Adrenal gland (tissue), 12 donors: ENCODE data around the gene FAM117B. TPM values are rescaled to one million over a fixed set of nuclear protein-coding genes. Genes with fewer than 3 reads are reported as not detected.
A peak's percentile ranks its signal among the peaks of the same experiment; 100 is the strongest.

Source experiments
- DNase-seq, 7 donors: peaks; one replicate each; pipeline ENCODE4 v3.0.0-alpha.2; 2019 to 2020
- H3K27ac ChIP-seq, 5 donors: fragments of 200-600 bp; sonication (generic) in 4 of 5; 1 replicate in 3 of 5; 2 replicates in 2 of 5; pipeline versions ENCODE4 v1.5.1 to v1.8.0; 2016 to 2020; ENCODE audit warnings: mild to moderate bottlenecking in 1 of 5
- H3K27me3 ChIP-seq: fragments of 200-600 bp; 2 replicates; pipeline ENCODE4 v1.8.0; 2021
- H3K36me3 ChIP-seq, 2 donors: fragments of 200-600 bp; replicated peaks in 1 of 2; 1 replicate in 1 of 2; 2 replicates in 1 of 2; pipeline versions ENCODE4 v1.5.1 to v1.8.0; 2018 to 2022
- H3K4me1 ChIP-seq, 2 donors: fragments of 200-600 bp; replicated peaks in 1 of 2; 1 replicate in 1 of 2; 2 replicates in 1 of 2; pipeline versions ENCODE4 v1.5.1 to v1.8.0; 2018 to 2021
- H3K4me3 ChIP-seq, 4 donors: fragments of 200-600 bp; sonication (generic) in 3 of 4; one replicate each; pipeline ENCODE4 v1.5.1; 2016 to 2018
- H3K9me3 ChIP-seq, 3 donors: fragments of 200-600 bp; sonication (generic) in 1 of 3; replicated peaks in 1 of 3; 1 replicate in 2 of 3; 2 replicates in 1 of 3; pipeline versions ENCODE4 v1.5.1 to v1.8.0; 2016 to 2021
- CTCF ChIP-seq, 6 experiments: fragments of 450-650 bp in 4 of 6; fragments of 200-600 bp in 2 of 6; sonication (generic) in 1 of 6; IDR thresholded peaks; 1 replicate in 5 of 6; 2 replicates in 1 of 6; pipeline versions ENCODE4 v1.5.1 to v1.8.0; 2016 to 2021; ENCODE audit warnings: antibody characterized with exemption in 6 of 6, mild to moderate bottlenecking in 2 of 6, moderate library complexity in 1 of 6
- POLR2A ChIP-seq, 2 donors: fragments of 450-650 bp; IDR thresholded peaks; one replicate each; pipeline ENCODE4 v1.6.1; 2017; ENCODE audit warnings: antibody characterized with exemption in 2 of 2, mild to moderate bottlenecking in 2 of 2, moderate library complexity in 1 of 2
- WGBS, 4 donors: extraction: QIAGEN DNeasy Blood & Tissue Kit in 2 of 4; methylation state at CpG; one replicate each; pipeline versions ENCODE4 v1.1.5 to v1.1.7; 2013 to 2017; 5-methylcytosine and 5-hydroxymethylcytosine counted together
- intact Hi-C, 2 donors: fragments of 100-400 bp; cut with DNase I; formaldehyde crosslinking; loops; one replicate each; pipeline versions ENCODE4 v1.14.1 to v1.15.0; 2022 to 2023
- polyA plus RNA-seq, 3 donors: library from polyadenylated mRNA; stranded (reverse); fragments of 200-250 nt in 2 of 3; fragments of 350-450 nt in 1 of 3; fragmentation: Illumina TruSeq in 1 of 3; extraction: RNeasy Lipid Tissue Mini Kit (QIAGEN cat#74804) in 1 of 3; gene quantifications; one replicate each; pipeline ENCODE4 v1.2.3, GENCODE V29; 2013 to 2014
- total RNA-seq, 9 donors: library from RNA; depleted of rRNA in 4 of 9; stranded (reverse); fragments of >200 nt in 4 of 9; fragments of 120-200 nt in 1 of 9; fragmentation: NEBNext Ultra II Directional in 1 of 9; extraction: Animal tissue kit (Norgen Biotek cat#: 25700) in 1 of 9; gene quantifications; one replicate each; pipeline versions ENCODE4 v1.1.0 to v1.2.4, GENCODE V29; 2013 to 2023
- donor health status: healthy with polysubstance abuse.
- donor health status: Bipolar disorder and iron deficiency.
- donor health status: DM: yes; HTN: yes; CAD: no.
- donor health status: DM: no; HTN: no; CAD: no.
- donor health status: DM: no; HTN: no; CAD: no.
- donor health status: DM: yes; HTN: yes; CAD: no.

FAM117B gene
- total and polyA plus RNA-seq, 12 donors, result 4.7 to 48.2 (median 20.4) TPM

DNA sequence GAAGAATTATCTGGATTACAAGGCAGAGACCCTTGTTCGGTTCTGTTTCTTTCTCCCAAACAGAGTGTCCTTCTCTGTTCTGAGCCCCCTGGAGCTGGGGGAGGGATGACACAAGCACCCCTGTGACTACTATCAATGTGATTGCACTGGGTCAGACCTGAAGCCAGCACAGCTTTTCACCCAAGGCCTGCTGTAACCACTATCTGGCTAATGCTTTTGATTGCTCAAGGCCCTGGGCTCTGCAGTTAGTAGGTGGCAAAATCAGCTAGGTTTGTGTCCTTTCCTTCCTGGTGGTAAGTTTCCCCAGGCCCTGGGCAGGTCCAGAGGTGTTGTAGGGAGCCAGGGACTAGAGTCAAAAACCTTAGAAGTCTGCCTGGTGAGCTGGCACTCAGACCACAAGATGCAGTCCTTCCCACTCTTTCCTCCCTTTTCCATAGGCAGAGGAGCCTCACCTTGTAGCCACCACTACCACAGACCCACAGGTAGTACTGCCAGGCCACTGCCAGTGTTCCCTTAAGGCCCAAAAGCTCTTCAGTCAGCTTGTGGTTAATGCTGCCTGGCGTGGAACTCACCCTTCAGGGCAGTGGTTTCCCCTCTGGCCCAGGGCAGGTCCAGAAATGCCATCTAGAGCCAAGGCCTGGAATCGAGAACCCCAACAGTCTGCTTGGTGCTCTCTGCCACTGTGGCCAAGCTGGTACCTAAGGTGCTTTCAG lies 83.0 kb downstream of the FAM117B start:
- H3K4me3 ChIP-seq, result no peak overlapping the region
- no peak overlapping the region for H3K27ac ChIP-seq
- intact Hi-C loops, result no loop called here
- peaks cover 0 to 9% of the 10 kb centered on the region in 2 donors for H3K4me1 ChIP-seq
- H3K9me3 ChIP-seq, result peaks cover 0 to 7% (median 4%) of the 10 kb centered on the region in 3 donors
- TF ChIP-seq CTCF (IDR thresholded peaks at IDR 0.05), result no peak
- no peak for DNase-seq
- no peaks in the 10 kb centered on the region for H3K27me3 ChIP-seq
- 79 to 94% (median 92%) methylated on average over 3 of the region's 3 CpGs for WGBS, 4 donors
- H3K36me3 ChIP-seq, result no peaks in the 10 kb centered on the region

DNA sequence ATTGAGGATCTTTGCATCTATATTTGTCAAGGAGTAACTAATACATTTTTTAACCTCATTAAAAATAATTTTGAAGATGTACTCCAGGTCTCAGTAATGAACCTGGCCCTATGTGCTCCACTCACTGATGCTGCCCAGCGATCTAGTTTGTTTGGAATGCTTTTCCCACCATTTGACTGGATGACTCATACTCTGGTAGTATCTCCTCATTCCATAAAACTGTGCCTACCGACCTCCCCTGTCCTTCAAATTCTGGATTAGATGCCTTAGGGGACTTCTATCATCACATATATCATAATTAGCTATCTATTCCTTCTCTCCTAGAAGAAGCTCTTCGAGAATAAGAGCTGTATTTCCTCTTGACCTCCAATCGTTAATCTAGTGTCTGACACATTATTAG lies 83.8 kb downstream of the FAM117B start:
- no peaks in the 10 kb centered on the region for H3K27me3 ChIP-seq
- WGBS, 4 donors, result 33 to 41% (median 39%) methylated on average over 4 of the region's 4 CpGs

DNA sequence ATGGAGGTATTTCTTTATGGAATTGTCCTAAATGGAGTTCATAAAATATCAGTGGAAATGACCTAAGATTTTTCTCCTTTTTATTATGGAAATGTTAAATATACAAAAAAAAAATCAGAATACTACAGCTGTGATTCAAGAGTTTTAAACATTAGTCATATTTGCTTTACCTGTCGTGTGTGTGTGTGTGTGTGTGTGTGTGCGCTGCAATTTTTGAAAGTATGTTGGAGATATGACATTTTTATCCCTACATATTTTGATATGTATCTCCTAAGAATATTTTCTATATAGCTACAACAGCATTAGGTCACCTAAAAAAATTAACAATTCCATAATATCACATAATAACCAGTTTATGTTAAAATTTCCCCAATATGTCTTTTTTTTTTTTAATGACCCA lies 85.5 kb downstream of the FAM117B start:
- Histone ChIP-seq H3K4me3 (no peak overlapping the region), H3K36me3 (no peaks in the 10 kb centered on the region), H3K4me1 (peaks cover 0 to 9% of the 10 kb centered on the region in 2 donors), H3K27me3 (no peaks in the 10 kb centered on the region), H3K27ac (no peak overlapping the region), H3K9me3 (peaks cover 0 to 7% (median 4%) of the 10 kb centered on the region in 3 donors)
- WGBS, 4 donors, result 35 to 87% (median 56%) methylated on average over 2 of the region's 2 CpGs
- TF ChIP-seq POLR2A (IDR thresholded peaks at IDR 0.05), result no peak
- TF ChIP-seq CTCF (IDR thresholded peaks at IDR 0.05), result no peak
- DNase-seq, result no peak
- intact Hi-C loops, result no loop called here

More for the DNA sequence above, 83.8 kb downstream of the FAM117B start:
- peaks cover 0 to 7% (median 4%) of the 10 kb centered on the region in 3 donors for H3K9me3 ChIP-seq
- H3K4me1 ChIP-seq, result peaks cover 0 to 9% of the 10 kb centered on the region in 2 donors
- DNase-seq, result no peak
- no peak overlapping the region for H3K27ac ChIP-seq
- intact Hi-C loops, result no loop called here
- no peak for TF ChIP-seq CTCF (IDR thresholded peaks at IDR 0.05)
- no peak for TF ChIP-seq POLR2A (IDR thresholded peaks at IDR 0.05)
- H3K4me3 ChIP-seq, result no peak overlapping the region
- no peaks in the 10 kb centered on the region for H3K36me3 ChIP-seq

DNA sequence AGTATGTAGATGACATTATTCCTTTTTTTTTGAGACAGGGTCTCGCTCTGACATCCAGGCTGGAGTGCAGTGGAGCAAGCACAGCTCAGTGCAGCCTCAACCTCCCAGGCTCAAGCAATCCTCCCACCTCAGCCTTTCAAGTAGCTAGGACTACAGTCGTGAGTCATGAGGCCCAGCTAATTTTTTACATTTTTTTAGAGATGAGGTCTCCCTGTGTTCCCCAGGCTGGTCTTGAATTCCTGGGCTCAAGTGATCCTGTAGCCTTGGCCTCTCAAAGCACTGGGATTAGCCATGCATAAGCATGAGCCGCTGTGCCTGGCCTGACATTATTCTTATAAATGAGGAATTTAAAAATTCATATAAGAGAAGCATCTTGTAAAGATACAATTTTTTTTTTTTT lies 86.9 kb downstream of the FAM117B start:
- TF ChIP-seq POLR2A (IDR thresholded peaks at IDR 0.05), result no peak
- no peak for TF ChIP-seq CTCF (IDR thresholded peaks at IDR 0.05)
- Histone ChIP-seq H3K27me3 (no peaks in the 10 kb centered on the region), H3K27ac (no peak overlapping the region), H3K4me1 (peaks cover 0 to 9% of the 10 kb centered on the region in 2 donors), H3K9me3 (peaks cover 0 to 7% (median 1%) of the 10 kb centered on the region in 3 donors), H3K36me3 (no peaks in the 10 kb centered on the region), H3K4me3 (no peak overlapping the region)
- peak in 3 of 7 donors; percentile 42 to 44 (median 43) for DNase-seq
- intact Hi-C loops, result no loop called here
- WGBS, 4 donors, result 59 to 82% (median 72%) methylated on average over 3 of the region's 3 CpGs
